ENCODE results near the gene ZBTB34.
A peak's percentile ranks its signal among the peaks of the same experiment; 100 is the strongest.

The ZBTB34 gene

DNA sequence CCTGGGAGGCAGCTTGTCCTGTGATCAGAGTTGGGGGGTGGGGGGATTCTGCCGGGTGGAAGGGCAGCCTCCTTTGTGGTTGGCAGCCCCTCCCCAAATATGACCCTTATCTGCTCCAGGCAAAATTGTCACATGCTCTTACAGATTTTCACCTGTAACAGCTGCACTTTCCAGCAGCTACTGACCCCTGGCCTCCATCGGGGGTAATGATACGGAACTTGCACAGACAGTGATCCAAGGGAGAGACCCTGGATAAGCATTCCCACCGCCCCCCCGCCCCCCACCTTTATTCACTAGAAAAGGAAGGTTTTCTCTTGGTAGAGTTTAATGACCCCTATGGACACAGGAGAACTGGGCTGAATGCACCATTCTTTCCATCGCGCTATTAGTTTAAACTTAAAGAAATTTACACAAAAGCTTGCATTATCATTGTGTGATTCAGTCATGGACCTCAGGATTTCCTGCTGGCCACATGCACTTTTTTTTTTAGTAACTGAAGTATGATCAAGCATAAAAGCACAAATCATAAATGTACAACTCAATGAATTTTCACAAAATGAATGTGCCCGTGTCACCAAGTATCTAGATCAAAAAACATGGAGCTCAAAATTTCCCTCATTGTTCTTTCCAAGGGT is 10.7 kb upstream of the ZBTB34 start:
- H3K4me1 ChIP-seq (ENCODE audit: control insufficient read depth, insufficient read depth, low read length) = no peaks in the 10 kb centered on the region
- no peak overlapping the region for H3K9ac ChIP-seq (ENCODE audit: low read length)

GRCh38 chr9:126851286-126851880 is 9.1 kb upstream of the ZBTB34 start:
- H3K4me1 ChIP-seq (ENCODE audit: control insufficient read depth, insufficient read depth, low read length) = no peaks in the 10 kb centered on the region
- H3K9me3 ChIP-seq (ENCODE audit: control insufficient read depth, low read length) = no peaks in the 10 kb centered on the region

More for the DNA sequence above, 10.7 kb upstream of the ZBTB34 start:
- Histone ChIP-seq H3K27me3 (ENCODE audit: control insufficient read depth, insufficient read depth, low read length) (peaks cover 20% of the 10 kb centered on the region), H3K9me3 (ENCODE audit: control insufficient read depth, low read length) (no peaks in the 10 kb centered on the region), H3K36me3 (ENCODE audit: control insufficient read depth, insufficient read depth, low read length) (no peaks in the 10 kb centered on the region), H3K4me3 (ENCODE audit: low read length) (no peak overlapping the region)

GRCh38 chr9:126852086-126852688 is 8.3 kb upstream of the ZBTB34 start:
- no peaks in the 10 kb centered on the region for H3K9me3 ChIP-seq (ENCODE audit: control insufficient read depth, low read length)
- no peaks in the 10 kb centered on the region for H3K4me1 ChIP-seq (ENCODE audit: control insufficient read depth, insufficient read depth, low read length)
- H3K9ac ChIP-seq (ENCODE audit: low read length) = no peak overlapping the region
- no peaks in the 10 kb centered on the region for H3K36me3 ChIP-seq (ENCODE audit: control insufficient read depth, insufficient read depth, low read length)
- no peak overlapping the region for H3K4me3 ChIP-seq (ENCODE audit: low read length)
- peaks cover 20% of the 10 kb centered on the region for H3K27me3 ChIP-seq (ENCODE audit: control insufficient read depth, insufficient read depth, low read length)

More at GRCh38 chr9:126851286-126851880, 9.1 kb upstream of the ZBTB34 start:
- Histone ChIP-seq H3K9ac (ENCODE audit: low read length) (no peak overlapping the region), H3K27me3 (ENCODE audit: control insufficient read depth, insufficient read depth, low read length) (peaks cover 20% of the 10 kb centered on the region), H3K36me3 (ENCODE audit: control insufficient read depth, insufficient read depth, low read length) (no peaks in the 10 kb centered on the region), H3K4me3 (ENCODE audit: low read length) (no peak overlapping the region)

- peaks cover 20% of the 10 kb centered on the region for H3K27me3 ChIP-seq (ENCODE audit: control insufficient read depth, insufficient read depth, low read length)
- H3K9ac ChIP-seq (ENCODE audit: low read length) = no peak overlapping the region
- H3K4me1 ChIP-seq (ENCODE audit: control insufficient read depth, insufficient read depth, low read length) = no peaks in the 10 kb centered on the region
- H3K9me3 ChIP-seq (ENCODE audit: control insufficient read depth, low read length) = no peaks in the 10 kb centered on the region
- H3K36me3 ChIP-seq (ENCODE audit: control insufficient read depth, insufficient read depth, low read length) = no peaks in the 10 kb centered on the region
- no peak overlapping the region for H3K4me3 ChIP-seq (ENCODE audit: low read length)
Observed at GRCh38 chr9:126853667-126854066, 6.8 kb upstream of the ZBTB34 start.

DNA sequence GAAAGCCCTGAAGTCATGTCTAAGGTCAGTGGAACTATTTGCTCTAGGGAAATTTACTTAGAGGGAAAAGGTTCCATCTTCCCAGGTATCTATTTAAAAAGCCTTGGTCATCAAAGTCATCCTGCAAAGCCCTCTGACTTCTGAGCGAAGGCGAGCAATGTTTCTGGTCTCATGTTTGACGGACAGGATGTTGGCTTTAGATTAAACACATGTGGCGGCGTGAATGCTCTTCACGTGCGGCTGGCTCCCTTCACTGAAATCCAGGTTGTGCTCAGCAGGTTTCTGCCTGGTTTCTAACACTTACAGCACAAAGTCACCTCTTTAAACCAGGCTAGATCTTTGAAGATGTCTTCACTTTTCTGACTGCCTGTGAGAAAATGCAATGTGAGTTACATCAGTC is 5.7 kb upstream of the ZBTB34 start:
- Histone ChIP-seq H3K36me3 (ENCODE audit: control insufficient read depth, insufficient read depth, low read length) (no peaks in the 10 kb centered on the region), H3K9ac (ENCODE audit: low read length) (no peak overlapping the region), H3K4me1 (ENCODE audit: control insufficient read depth, insufficient read depth, low read length) (peaks cover 3% of the 10 kb centered on the region), H3K4me3 (ENCODE audit: low read length) (no peak overlapping the region), H3K27me3 (ENCODE audit: control insufficient read depth, insufficient read depth, low read length) (peaks cover 20% of the 10 kb centered on the region), H3K9me3 (ENCODE audit: control insufficient read depth, low read length) (no peaks in the 10 kb centered on the region)

GRCh38 chr9:126856326-126856877 is 4.0 kb upstream of the ZBTB34 start:
- H3K9ac ChIP-seq (ENCODE audit: low read length) = no peak overlapping the region
- no peaks in the 10 kb centered on the region for H3K9me3 ChIP-seq (ENCODE audit: control insufficient read depth, low read length)
- peaks cover 9% of the 10 kb centered on the region for H3K4me1 ChIP-seq (ENCODE audit: control insufficient read depth, insufficient read depth, low read length)
- no peaks in the 10 kb centered on the region for H3K36me3 ChIP-seq (ENCODE audit: control insufficient read depth, insufficient read depth, low read length)
- no peak overlapping the region for H3K4me3 ChIP-seq (ENCODE audit: low read length)
- H3K27me3 ChIP-seq (ENCODE audit: control insufficient read depth, insufficient read depth, low read length) = peaks cover 16% of the 10 kb centered on the region

GRCh38 chr9:126857261-126857960 is 3.0 kb upstream of the ZBTB34 start:
- Histone ChIP-seq H3K9ac (ENCODE audit: low read length) (no peak overlapping the region), H3K9me3 (ENCODE audit: control insufficient read depth, low read length) (no peaks in the 10 kb centered on the region), H3K27me3 (ENCODE audit: control insufficient read depth, insufficient read depth, low read length) (peaks cover 6% of the 10 kb centered on the region), H3K4me1 (ENCODE audit: control insufficient read depth, insufficient read depth, low read length) (peaks cover 19% of the 10 kb centered on the region), H3K4me3 (ENCODE audit: low read length) (no peak overlapping the region), H3K36me3 (ENCODE audit: control insufficient read depth, insufficient read depth, low read length) (no peaks in the 10 kb centered on the region)

GRCh38 chr9:126859111-126859510 is 1.3 kb upstream of the ZBTB34 start:
- Histone ChIP-seq H3K4me3 (ENCODE audit: low read length) (no peak overlapping the region), H3K9ac (ENCODE audit: low read length) (no peak overlapping the region), H3K27me3 (ENCODE audit: control insufficient read depth, insufficient read depth, low read length) (no peaks in the 10 kb centered on the region), H3K36me3 (ENCODE audit: control insufficient read depth, insufficient read depth, low read length) (no peaks in the 10 kb centered on the region), H3K4me1 (ENCODE audit: control insufficient read depth, insufficient read depth, low read length) (peaks cover 28% of the 10 kb centered on the region), H3K9me3 (ENCODE audit: control insufficient read depth, low read length) (no peaks in the 10 kb centered on the region)

GRCh38 chr9:126860757-126861466 is 473 bp downstream of the ZBTB34 start:
- peak overlapping the region; percentile 65 for H3K4me3 ChIP-seq (ENCODE audit: low read length)
- peaks cover 28% of the 10 kb centered on the region for H3K4me1 ChIP-seq (ENCODE audit: control insufficient read depth, insufficient read depth, low read length)
- H3K9ac ChIP-seq (ENCODE audit: low read length) = peak overlapping the region; percentile 75

DNA sequence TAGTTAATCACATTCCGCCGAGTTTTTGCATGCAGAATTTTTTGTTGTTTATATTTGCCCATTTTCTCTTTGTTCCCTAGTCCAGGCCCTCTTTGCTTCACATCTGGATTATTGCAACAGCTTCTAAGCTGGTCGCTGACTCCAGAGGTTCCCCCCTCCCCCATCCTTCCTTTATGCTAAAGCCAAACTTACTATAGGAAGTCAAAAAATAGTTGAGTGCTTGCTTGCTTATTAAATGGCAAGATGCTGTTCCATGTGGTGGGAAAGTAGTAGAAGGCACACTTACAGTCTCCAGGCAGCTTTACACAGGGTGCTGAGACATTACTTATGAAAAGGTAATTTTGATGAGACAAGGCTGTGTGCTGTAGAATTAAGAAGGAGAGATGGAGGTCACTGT is 1.3 kb downstream of the ZBTB34 start:
- Histone ChIP-seq H3K4me1 (ENCODE audit: control insufficient read depth, insufficient read depth, low read length) (peaks cover 28% of the 10 kb centered on the region), H3K9ac (ENCODE audit: low read length) (peak overlapping the region; percentile 75), H3K4me3 (ENCODE audit: low read length) (peak overlapping the region; percentile 65), H3K27me3 (ENCODE audit: control insufficient read depth, insufficient read depth, low read length) (no peaks in the 10 kb centered on the region), H3K9me3 (ENCODE audit: control insufficient read depth, low read length) (no peaks in the 10 kb centered on the region), H3K36me3 (ENCODE audit: control insufficient read depth, insufficient read depth, low read length) (no peaks in the 10 kb centered on the region)

More at GRCh38 chr9:126860757-126861466, 473 bp downstream of the ZBTB34 start:
- Histone ChIP-seq H3K9me3 (ENCODE audit: control insufficient read depth, low read length) (no peaks in the 10 kb centered on the region), H3K27me3 (ENCODE audit: control insufficient read depth, insufficient read depth, low read length) (no peaks in the 10 kb centered on the region), H3K36me3 (ENCODE audit: control insufficient read depth, insufficient read depth, low read length) (no peaks in the 10 kb centered on the region)

- peaks cover 28% of the 10 kb centered on the region for H3K4me1 ChIP-seq (ENCODE audit: control insufficient read depth, insufficient read depth, low read length)
- H3K36me3 ChIP-seq (ENCODE audit: control insufficient read depth, insufficient read depth, low read length) = no peaks in the 10 kb centered on the region
- no peaks in the 10 kb centered on the region for H3K27me3 ChIP-seq (ENCODE audit: control insufficient read depth, insufficient read depth, low read length)
- H3K4me3 ChIP-seq (ENCODE audit: low read length) = peak overlapping the region; percentile 65
- peak overlapping the region; percentile 75 for H3K9ac ChIP-seq (ENCODE audit: low read length)
- H3K9me3 ChIP-seq (ENCODE audit: control insufficient read depth, low read length) = no peaks in the 10 kb centered on the region
Observed at GRCh38 chr9:126862104-126862761, 1.8 kb downstream of the ZBTB34 start.

Measured in mucosa of stomach (tissue), 1 donor.